ENCODE results near the gene KIAA1958.
"Not testable (repeated sequence)": the region's sequence is repeated elsewhere in the genome, so short reads cannot be mapped to it uniquely, and the experiment has no call there.

The KIAA1958 gene

GRCh38 chr9:112555844-112556482 lies 69.3 kb downstream of the KIAA1958 start:
- no peak for ATAC-seq
- DNase-seq, result no peak

GRCh38 chr9:112556497-112557442 lies 70.1 kb downstream of the KIAA1958 start:
- ATAC-seq, result no peak
- DNase-seq, result no peak

- ATAC-seq, result no peak
- DNase-seq, result no peak
Measured at GRCh38 chr9:112558476-112558875, 71.8 kb downstream of the KIAA1958 start.

- ATAC-seq (no peak), DNase-seq (no peak)
Measured at GRCh38 chr9:112558978-112559377, 72.4 kb downstream of the KIAA1958 start.

- no peak for DNase-seq
- no peak for ATAC-seq
Measured at GRCh38 chr9:112559629-112560413, 73.2 kb downstream of the KIAA1958 start.

- DNase-seq, result no peak
- ATAC-seq, result no peak
Measured at GRCh38 chr9:112562235-112562958, 75.8 kb downstream of the KIAA1958 start.

GRCh38 chr9:112569186-112569585 lies 82.6 kb downstream of the KIAA1958 start:
- ATAC-seq (no peak), DNase-seq (no peak)

GRCh38 chr9:112570671-112571167 lies 84.1 kb downstream of the KIAA1958 start:
- no peak for ATAC-seq
- no peak for DNase-seq

- ATAC-seq (no peak), DNase-seq (no peak)
Measured at GRCh38 chr9:112571624-112572355, 85.2 kb downstream of the KIAA1958 start.

GRCh38 chr9:112572416-112572815 lies 85.8 kb downstream of the KIAA1958 start:
- DNase-seq, result no peak
- ATAC-seq, result no peak

GRCh38 chr9:112574008-112574407 lies 87.4 kb downstream of the KIAA1958 start:
- DNase-seq, result no peak
- no peak for ATAC-seq

GRCh38 chr9:112575107-112575506 lies 88.5 kb downstream of the KIAA1958 start:
- ATAC-seq (no peak), DNase-seq (no peak)

- DNase-seq (no peak), ATAC-seq (no peak)
Measured at GRCh38 chr9:112581469-112582176, 95.0 kb downstream of the KIAA1958 start.

- DNase-seq, result no peak
- ATAC-seq, result no peak
Measured at GRCh38 chr9:112582371-112583262, 96.0 kb downstream of the KIAA1958 start.

GRCh38 chr9:112586599-112587155 lies 100.0 kb downstream of the KIAA1958 start:
- DNase-seq, result no peak

GRCh38 chr9:112591875-112592274 lies 105.2 kb downstream of the KIAA1958 start:
- not testable (repeated sequence) for ATAC-seq, DNase-seq

More at GRCh38 chr9:112586599-112587155, 100.0 kb downstream of the KIAA1958 start:
- ATAC-seq, result no peak

- DNase-seq, result no peak
- no peak for ATAC-seq
Measured at GRCh38 chr9:112599732-112600131, 113.1 kb downstream of the KIAA1958 start.

GRCh38 chr9:112601636-112602035 lies 115.0 kb downstream of the KIAA1958 start:
- no peak for ATAC-seq
- DNase-seq, result no peak

- no peak for ATAC-seq
Measured at GRCh38 chr9:112604790-112605189, 118.2 kb downstream of the KIAA1958 start.

More at GRCh38 chr9:112604790-112605189, 118.2 kb downstream of the KIAA1958 start:
- no peak for DNase-seq

All from stimulated activated naive CD8-positive, alpha-beta T cell treated with anti-CD3 and anti-CD28 coated beads, Interleukin-15, Interleukin-2, amounts not matched to agents 100 U/mL and 50 U/mL, for 24 hours (primary cell).